ENCODE measurements around the gene GAS2L1.

The GAS2L1 gene

DNA sequence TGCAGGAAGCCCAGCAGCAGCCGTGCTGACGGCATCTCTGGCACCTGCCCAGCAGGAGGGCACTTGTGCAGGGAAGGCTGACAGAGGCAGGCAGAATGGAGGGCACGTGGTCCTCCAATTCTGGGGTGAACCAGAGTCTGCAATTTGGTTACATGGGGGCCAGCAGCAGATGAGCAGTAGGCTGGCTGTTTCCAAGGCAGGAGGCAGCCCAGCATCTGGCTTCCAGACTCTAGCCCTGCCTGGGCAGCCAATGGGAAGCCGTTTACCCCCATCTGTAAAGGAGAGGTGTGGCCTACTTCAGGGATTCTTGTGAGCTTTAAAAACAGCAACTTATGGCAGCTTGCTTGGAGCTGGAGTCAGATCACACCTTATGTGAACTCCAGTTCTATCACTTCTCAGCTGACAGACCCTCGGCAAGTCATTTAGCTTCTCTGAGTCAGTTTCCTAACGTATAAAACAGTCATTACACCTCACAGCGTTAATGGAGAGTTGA, 36.9 kb downstream of the GAS2L1 start:
- TF ChIP-seq, protein P1, sequence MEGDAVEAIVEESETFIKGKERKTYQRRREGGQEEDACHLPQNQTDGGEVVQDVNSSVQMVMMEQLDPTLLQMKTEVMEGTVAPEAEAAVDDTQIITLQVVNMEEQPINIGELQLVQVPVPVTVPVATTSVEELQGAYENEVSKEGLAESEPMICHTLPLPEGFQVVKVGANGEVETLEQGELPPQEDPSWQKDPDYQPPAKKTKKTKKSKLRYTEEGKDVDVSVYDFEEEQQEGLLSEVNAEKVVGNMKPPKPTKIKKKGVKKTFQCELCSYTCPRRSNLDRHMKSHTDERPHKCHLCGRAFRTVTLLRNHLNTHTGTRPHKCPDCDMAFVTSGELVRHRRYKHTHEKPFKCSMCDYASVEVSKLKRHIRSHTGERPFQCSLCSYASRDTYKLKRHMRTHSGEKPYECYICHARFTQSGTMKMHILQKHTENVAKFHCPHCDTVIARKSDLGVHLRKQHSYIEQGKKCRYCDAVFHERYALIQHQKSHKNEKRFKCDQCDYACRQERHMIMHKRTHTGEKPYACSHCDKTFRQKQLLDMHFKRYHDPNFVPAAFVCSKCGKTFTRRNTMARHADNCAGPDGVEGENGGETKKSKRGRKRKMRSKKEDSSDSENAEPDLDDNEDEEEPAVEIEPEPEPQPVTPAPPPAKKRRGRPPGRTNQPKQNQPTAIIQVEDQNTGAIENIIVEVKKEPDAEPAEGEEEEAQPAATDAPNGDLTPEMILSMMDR (IDR thresholded peaks at IDR 0.05) = no peak

DNA sequence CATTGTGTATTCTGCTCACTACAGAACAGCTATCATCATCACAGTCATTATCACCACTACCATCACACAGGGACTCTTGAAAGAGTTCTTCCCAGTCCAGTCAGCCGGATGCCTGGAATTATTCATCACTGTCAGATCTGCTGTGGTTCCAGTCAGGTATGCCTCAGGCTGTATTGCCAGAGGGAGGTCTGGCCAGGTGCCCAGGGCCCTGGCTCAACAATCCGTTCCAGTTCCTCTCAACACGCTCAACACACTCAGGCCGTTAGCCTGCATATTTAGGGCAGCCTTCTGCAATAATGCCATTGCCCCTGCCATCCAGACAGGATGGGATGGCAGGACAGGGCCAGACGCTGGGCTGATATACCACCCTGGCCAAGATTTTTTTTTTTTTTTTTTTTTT, 37.7 kb downstream of the GAS2L1 start:
- TF ChIP-seq, protein P1 (IDR thresholded peaks at IDR 0.05) = no peak

DNA sequence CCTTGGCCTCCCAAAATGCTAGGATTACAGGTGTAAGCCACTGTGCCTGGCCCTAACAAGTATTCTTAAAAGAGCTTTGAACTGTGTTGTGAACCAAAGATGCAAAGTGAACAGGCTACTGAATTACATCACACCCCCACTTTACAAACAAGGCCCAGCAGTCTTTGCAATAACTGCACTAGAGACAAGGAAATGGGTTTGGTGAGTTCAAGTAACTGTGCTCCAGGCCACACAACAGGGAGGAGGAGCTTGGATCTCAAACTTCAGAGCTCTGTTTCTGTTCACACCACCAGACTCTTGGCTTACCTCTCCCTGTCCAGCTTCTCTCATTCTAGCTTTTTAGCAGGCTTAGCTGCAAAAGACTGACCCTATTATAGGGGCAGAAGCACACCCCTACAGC, 39.5 kb downstream of the GAS2L1 start:
- TF ChIP-seq, protein P1 (IDR thresholded peaks at IDR 0.05) = no peak

DNA sequence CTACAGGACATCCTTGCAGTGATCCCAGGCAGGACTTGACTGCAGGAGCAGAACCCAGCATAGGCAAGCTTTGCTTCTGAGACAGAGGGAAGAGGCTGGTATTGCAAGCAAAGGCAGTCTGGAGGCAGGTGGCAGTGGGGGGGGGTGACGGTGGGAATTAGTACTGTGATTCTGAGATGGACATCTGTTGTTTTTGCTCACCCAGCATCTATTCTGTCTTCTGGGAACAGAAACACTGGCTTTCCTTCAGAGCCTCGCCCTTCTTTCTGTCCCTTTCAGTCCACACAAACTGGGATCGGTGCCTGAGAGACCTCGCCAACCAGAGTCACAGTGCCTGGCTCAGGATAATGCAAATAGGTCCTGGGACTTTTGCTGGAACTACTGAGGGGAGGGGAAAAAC, 40.2 kb downstream of the GAS2L1 start:
- TF ChIP-seq, protein P1 (IDR thresholded peaks at IDR 0.05) = no peak

DNA sequence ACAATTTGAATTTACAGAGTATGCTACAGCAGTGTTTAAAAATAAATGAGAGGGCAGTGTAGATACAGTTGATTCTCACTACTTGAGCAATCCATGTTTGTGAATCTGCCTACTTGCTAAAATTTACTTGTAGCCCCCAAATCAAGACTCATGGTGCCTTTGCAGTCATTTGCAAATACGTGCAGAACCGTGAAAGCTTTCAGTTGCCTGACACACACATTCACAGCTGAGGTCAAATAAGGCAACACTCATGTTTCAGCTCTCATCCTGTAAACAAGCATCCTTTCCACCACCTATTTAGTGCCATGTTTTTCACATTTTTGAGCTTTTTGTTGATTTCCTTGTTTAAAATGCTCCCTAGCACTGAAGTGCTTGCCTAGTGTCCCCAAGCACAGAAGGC, 41.6 kb downstream of the GAS2L1 start:
- TF ChIP-seq, protein P1 (IDR thresholded peaks at IDR 0.05) = no peak

DNA sequence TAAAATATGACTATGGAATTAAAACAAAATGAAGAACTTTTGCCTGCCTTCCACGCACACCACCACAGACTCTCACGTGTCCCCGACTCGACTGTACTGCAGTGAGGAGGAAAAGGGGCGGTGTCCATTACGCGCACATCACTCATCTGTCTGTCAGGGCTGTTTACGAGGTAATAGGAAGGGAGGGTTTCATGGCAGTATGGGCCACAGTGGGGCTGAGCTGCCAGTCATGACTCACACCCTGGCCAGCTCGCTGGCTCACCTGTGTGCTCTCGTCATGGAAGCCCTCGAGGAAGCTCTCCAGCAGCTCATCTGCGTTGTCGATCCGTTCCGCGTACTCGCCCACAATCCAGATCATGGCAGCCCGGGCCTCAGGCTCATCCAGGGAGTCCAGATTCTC, 42.5 kb downstream of the GAS2L1 start:
- TF ChIP-seq, protein P1 (IDR thresholded peaks at IDR 0.05) = no peak

DNA sequence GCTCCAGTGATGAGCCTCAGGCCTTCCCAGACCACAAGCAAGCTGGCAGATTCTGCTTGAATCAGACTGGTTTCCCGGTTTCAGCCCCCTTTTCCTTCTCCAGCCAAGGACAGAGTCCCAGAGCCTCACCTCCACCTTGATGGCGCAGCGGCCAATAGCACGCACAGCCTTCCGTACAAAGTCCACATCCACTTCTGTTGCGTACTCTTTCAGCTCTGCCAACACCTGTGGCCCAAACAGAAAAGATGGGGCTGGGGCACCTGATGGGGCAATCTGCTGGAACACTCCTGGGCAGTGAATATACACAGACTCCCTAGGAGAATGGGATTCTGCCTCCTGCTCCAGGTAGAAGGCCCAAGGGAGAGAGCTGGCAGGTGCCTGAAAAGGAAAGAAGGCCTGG, 44.6 kb downstream of the GAS2L1 start:
- TF ChIP-seq, protein P1 (IDR thresholded peaks at IDR 0.05) = no peak

DNA sequence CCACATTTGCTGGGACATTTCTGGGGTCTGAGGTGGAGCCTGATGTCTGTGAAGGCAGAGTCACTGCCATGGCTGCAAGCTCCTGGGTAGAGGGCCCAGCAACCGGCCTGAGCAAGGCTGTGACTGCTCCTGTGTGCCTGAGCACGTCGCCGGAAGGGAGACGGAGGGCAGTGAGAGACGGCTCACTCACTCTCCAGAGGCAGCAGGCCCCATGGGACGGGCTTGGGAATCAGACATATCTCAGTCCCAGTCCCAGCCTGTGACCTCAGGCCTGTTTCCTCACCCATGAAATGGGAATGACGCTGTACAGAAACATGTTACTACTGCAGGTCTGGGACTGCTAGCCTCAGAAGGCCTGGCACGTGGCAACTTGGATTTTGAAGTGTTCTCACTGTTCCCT, 45.4 kb downstream of the GAS2L1 start:
- TF ChIP-seq, protein P1 (IDR thresholded peaks at IDR 0.05) = no peak
